Right hindlimb (tissue), 1 donor: Measurements from ENCODE around the gene TOM1L2.
A peak's percentile ranks its signal among the peaks of the same experiment; 100 is the strongest.

ENCODE experiments used
- DNase-seq: peaks from one replicate; pipeline ENCODE4 v3.0.0-alpha.2; 2018

The TOM1L2 gene

GRCh38 chr17:17868641-17869522 lies 103.3 kb downstream of the TOM1L2 start:
- DNase-seq: no peak

- no peak for DNase-seq
Observed at GRCh38 chr17:17866897-17867296, 105.3 kb downstream of the TOM1L2 start.

GRCh38 chr17:17866425-17866824 lies 105.8 kb downstream of the TOM1L2 start:
- no peak for DNase-seq

DNA sequence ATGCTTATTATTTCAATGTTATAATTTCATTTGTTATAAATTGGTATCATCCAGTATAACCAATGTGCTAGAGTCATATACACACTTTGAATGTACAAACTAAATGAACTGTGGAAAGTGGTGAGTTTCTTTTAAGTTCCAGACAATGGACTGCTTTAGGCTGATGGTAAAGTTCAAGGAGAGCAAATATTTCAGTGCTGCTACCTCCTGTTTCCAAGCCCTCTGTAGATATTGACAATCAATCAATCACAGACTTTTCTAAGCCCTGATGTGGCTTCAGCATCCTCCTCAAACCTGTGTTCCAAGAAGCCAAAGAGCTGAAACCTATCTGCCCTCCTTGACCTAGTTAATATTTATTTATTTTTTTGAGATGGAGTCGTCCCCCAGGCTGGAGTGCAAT lies 107.2 kb downstream of the TOM1L2 start:
- DNase-seq: no peak

- no peak for DNase-seq
Observed at GRCh38 chr17:17860766-17861107, 111.5 kb downstream of the TOM1L2 start.

DNA sequence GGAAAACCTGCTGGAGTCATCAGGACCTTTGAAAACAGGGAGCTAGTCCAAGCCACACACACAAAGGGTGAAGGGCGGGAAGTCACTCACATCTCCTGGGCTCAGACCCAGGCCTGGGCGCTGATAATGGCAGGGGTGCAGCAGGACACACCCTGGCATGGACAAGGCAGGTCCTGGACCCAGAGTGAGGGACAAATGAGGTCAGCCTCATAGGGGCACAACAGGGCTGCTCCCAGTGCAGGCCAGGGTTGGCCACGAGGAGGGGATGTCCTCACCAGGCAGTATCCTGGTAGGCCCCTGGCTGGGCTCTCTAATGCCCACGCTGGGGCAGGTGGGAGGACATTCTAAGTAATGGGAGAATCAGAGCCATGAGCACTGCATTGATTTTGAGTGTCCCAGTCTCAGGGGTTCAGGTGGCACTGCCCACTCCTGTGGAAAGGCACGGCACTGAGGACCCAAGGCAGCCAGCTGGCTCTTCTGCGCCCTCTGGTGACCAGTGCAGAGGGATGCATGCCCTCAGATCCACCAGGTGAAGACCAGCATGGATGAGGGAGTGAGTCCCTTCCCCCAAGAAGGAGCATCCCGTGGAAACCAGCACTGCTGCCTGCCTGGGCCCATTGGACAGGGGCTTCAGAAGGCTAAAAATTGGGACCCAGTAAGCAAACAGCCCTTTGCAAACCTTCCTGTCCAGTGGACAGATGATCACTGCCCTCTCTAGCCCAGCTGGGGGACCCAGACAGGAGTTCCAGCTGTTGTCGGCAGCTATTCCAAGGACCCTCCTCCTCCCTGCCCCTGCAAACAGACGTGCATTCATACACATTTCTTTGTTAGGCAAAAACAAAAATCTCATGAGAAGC lies 112.1 kb downstream of the TOM1L2 start:
- peak; percentile 76 for DNase-seq

DNA sequence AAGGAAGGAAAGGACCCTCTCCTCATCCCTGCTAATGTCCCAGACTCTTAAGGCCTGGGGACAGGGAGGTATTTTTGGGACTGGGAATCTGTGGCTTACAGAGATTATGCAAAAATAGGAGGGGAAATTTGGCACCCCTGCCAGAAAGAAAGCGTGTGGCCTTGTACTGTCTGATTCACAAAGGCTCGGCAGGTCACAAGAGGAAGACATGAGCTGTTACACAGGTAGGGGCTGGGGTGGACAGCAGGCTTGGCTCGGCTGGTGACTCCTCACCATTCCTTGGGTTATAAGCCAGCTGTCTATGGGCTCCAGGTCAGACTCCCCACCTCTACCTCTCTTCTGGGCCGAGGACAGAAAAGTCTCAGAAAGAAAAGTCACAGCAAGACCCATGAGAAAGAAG lies 114.7 kb downstream of the TOM1L2 start:
- no peak for DNase-seq

DNA sequence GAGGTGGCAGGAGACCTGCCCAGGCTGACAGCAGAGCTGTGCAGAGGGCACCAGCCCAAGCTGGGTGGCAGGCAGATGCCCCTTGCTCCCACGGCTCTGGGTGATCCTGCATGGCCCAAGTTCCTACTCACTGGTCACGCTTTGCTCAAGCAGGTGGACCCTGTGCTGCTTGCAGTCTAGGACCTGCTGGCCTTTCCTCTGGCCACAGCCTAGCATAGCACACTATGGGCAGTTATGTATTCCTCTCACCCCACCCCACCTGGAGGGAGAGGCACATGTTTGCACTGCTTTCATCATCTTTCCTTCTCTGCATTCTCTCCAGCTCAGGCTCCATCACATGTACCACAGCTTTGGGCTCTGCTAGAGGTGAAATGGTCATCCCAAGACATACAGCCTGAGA lies 115.8 kb downstream of the TOM1L2 start:
- no peak for DNase-seq

DNA sequence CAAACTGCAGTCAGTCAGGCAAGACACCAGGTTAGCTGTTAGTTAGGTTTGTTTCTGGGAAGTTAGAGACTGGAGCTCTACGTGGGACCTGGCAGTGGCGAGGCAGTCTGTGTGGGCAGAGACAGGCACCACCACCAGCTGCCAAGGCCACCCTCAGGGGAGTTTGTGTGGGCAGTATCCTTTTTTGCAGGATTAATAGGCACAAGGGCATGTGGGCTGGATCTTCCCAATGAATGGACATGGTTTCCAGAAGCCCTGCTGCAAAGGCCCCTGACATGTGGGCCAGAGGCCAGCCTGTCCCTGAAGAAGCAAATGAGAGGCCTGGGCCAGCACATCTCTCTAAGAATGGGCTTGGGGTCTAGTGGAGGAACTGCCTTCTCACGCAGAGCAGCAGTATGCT lies 116.2 kb downstream of the TOM1L2 start:
- DNase-seq: no peak

- no peak for DNase-seq
Observed at GRCh38 chr17:17853811-17854447, 118.3 kb downstream of the TOM1L2 start.

- no peak for DNase-seq
Observed at GRCh38 chr17:17852930-17853329, 119.3 kb downstream of the TOM1L2 start.

DNA sequence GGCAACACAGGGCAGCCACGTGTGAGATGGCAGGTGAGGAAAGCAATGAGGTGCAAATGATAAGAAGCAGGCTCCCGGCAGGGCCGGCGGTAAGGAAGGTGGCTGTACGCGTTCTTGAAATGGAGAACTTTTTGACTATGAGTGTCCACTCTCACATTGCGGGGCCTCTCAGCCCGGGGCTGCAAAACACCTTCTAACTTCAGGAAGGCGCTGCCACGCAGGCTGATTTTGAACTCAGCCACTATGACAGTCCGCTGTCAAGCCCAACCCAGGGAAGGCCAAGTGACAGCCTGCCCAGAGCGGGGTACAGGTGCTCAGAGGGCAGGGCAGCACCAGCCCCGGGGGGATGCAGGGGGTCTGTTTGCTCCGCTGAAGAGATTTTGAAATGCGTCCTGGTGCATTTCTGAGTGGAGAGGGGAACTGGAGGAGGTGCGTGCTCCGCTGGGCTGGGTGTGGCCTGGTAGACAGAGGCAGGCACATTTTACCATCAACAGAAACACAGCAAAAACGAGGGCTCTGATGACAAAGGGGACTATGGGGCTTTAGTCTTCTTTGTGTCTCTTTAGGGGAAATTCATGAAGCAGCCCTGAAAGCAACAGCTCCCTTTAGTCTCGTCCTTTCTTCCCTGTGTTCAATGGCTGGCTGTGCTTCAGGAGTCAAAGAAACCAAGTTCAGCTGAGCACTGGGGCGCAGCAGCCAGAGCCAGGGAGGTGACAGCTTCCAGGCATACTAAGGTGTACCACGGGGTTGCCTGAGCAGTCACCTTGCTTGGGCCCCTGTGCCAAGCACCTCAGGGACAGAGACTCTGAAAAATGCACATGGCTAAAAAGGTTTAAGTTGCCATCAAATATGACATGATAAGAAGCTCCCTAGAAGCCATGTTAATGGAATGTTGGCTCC lies 120.8 kb downstream of the TOM1L2 start:
- no peak for DNase-seq

DNA sequence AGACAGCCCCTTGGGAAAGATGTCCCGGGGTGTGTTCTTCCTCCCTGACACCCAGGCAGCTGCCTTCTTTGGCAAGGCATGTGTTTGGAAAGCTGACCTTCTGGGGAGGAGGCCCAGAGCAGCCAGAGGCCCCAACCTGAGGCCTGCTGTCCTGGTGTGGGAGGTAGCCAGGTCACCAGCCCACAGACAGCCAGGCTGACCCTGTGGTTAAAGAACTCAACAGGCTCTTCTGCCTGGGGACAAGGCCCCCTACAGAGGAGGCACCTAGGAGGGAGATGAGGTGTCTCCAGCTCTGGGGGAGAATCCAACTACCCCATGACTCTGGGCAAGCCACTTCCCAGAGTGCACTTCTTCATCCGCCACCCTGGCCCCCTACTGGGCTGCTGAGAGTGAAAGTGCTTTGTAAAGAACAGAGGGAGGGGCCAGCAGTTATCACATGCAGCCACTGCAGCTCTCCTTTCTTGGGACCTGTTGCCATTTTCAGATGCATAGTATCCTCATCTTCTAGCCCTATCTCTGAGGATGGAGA lies 122.3 kb downstream of the TOM1L2 start:
- no peak for DNase-seq

DNA sequence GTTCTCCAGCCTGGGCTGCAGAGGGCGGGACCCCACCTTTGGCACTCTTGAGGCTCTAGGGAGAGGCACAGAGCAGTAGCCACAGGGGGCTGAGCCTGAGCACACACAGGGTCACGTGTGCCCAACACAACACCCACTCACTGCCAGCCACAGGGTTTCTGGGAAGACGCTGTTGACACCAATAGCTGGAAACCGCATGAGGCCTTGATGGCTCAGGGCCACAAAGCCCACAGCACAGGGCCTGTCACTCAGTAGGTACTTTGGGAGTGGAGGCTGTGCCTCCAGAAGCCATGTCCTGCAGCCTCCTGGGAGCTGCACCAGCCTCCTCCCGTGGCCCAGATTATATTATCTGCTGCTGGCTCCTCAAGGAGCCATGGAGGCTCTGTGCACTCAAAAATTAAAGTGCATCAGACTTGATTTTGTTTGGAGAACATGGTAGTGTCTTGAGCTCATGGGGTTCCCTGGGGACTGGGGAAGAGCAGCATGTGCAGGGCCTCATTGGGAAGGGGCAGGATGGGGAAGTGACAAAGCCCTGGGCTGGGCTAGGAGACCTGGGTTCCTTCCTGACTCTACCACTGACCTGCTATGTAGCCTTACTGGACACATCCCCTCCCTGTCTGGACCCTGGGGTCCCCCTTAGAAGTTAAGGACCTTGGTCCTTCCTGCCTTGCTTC lies 122.9 kb downstream of the TOM1L2 start:
- DNase-seq: no peak

- no peak for DNase-seq
Observed at GRCh38 chr17:17848311-17849082, 123.7 kb downstream of the TOM1L2 start.

DNA sequence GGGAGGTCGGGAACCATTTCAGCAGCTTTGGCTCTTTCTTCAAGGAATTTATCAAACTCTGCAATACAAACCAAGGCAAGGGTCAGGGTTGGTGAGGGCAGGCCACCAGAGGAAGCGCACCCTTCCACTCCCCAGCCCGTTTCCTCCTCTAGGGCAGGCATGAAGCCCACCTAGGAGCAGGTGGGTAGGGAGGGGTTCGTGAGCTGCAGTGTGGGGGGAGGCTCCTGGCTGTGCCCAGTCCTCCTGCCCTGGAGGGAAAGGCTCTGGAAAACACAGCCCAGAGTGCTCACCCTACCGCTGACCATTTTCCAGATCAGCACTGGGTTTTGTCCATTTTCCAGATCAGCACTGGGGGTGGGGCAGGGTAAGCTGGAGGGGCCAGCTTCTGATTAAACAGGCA lies 124.5 kb downstream of the TOM1L2 start:
- DNase-seq: no peak

DNA sequence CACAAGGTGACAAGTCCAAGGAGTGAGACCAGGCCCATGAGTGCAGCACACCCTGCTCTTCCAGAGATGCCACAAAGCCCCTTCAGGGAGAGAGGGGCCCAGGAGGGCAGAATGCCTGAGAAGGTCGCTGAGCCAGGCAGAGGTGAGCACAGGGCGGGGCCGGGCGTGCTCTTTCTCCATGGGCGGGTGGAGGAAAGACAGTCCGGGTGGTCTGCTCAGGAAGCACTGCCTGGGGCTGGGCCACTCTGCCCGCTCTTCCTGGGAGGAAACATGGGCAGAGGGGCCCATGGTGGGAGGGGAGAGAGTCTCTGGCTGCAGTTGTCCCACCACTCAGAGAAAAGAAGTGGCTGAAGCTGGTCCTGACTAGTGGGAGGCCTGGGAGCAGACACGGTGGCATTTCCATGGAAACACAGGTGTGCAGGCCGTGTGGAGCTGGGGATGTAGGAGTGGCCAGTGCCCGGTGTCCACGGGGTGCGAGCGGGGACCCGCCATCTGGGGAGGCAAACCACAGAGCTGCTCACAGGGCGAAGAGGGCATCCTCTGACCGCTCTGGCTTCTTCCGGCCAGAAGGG lies 125.0 kb downstream of the TOM1L2 start:
- DNase-seq: no peak

DNA sequence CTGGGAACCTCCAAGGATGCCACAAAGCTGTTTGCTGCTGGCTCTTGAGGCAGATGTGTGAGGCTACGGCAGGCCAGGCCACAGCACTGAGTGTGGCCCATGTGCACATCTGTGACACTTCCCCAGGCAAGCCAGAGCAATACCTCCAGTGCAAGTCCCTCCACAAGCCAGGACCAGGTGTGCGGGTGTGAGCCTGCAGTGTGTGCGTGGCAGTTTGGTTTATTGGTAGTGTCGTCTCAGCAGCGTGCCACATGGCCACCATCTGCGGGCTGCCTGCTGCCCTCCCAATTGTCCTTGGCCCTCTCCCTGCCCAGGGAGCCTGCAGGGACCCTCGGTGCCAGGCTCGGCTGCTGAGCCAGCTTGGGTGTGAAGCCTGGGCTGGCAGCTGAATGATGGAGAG lies 125.6 kb downstream of the TOM1L2 start:
- DNase-seq: no peak

GRCh38 chr17:17846003-17846402 lies 126.2 kb downstream of the TOM1L2 start:
- DNase-seq: no peak

DNA sequence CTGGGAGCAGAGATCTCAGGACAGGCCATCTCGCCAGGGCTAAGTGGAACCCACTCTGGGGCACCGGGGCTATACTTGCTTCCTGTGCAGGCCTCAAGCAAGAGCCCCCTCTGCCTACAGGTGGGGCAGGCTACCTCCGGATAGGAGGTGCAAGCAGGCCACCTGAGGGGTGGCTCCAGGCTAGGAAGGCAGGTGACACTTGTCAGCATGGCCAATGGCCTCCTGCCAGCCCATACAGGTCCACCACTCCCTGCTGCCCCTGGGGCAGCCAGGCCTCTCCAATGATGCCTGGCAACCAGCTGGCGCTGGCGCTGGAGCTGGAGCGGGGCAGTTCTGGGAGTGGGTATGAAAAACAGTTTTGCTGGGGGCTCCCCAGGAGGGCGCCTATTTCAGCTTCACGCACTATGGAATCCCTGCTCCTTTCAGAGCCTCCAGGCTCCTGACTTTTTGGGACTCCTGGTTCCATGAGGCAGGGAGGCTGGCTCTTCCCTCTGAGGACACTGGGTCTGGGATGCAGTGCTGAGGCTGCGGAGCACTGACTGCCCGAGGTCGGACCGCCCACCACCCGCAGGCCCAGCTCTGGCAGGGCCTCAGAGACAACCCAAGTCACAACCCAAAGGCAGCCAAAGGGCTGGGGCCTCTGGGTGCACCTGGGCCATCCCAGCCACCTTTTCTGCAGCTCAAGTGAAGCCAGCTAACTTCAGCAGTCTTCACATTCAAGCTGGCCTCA lies 127.0 kb downstream of the TOM1L2 start:
- no peak for DNase-seq
